ENCODE measurements around the gene PLA2G1B. TPM values are rescaled to one million over a fixed set of nuclear protein-coding genes. Genes with fewer than 3 reads are reported as not detected.

Gene PLA2G1B
- total and polyA plus RNA-seq, 2 of the 13 experiments (the other 11 are each of a cell fraction or from before 2014, with no cell fraction given), result 0.33 to 1.4 TPM

GRCh38 chr12:120292661-120293531 is 34.7 kb downstream of the PLA2G1B start, which contains the start of gene RNU4-1 (continued):
- TF ChIP-seq CSRNP2 (CRISPR knock-in tag; conservative IDR thresholded peaks at IDR 0.05; ENCODE audit: low read depth), result 0 out of 2 replicates have a peak, but pooled peaks have one; percentile 28
- no peak for TF ChIP-seq XBP1 (CRISPR knock-in tag; IDR thresholded peaks at IDR 0.05)
- no peak for TF ChIP-seq NFE2L2 (IDR thresholded peaks at IDR 0.05; ENCODE audit: low read length)
- no peak for TF ChIP-seq FOXM1 (CRISPR knock-in tag; IDR thresholded peaks at IDR 0.05)
- peak; percentile 56; the same call in 1 of the 2 replicates for TF ChIP-seq NR2F6 (IDR thresholded peaks at IDR 0.05)
- no peak for TF ChIP-seq NR2F6 (CRISPR knock-in tag; IDR thresholded peaks at IDR 0.05)
- TF ChIP-seq, protein P1, sequence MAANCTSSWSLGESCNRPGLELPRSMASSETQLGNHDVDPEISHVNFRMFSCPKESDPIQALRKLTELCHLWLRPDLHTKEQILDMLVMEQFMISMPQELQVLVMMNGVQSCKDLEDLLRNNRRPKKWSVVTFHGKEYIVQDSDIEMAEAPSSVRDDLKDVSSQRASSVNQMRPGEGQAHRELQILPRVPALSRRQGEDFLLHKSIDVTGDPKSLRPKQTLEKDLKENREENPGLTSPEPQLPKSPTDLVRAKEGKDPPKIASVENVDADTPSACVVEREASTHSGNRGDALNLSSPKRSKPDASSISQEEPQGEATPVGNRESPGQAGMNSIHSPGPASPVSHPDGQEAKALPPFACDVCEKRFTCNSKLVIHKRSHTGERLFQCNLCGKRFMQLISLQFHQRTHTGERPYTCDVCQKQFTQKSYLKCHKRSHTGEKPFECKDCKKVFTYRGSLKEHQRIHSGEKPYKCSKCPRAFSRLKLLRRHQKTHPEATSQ (CRISPR knock-in tag; IDR thresholded peaks at IDR 0.05; ENCODE audit: borderline replicate concordance), result peak; percentile 52; the same call in 1 of the 2 replicates
- TF ChIP-seq SIX1 (CRISPR knock-in tag; IDR thresholded peaks at IDR 0.05; ENCODE audit: borderline replicate concordance), result peak; percentile 84
- TF ChIP-seq ARID2 (CRISPR knock-in tag; IDR thresholded peaks at IDR 0.05; ENCODE audit: borderline replicate concordance), result 0 out of 2 replicates have a peak, but pooled peaks have one; percentile 6
- TF ChIP-seq GABPB1 (CRISPR knock-in tag; IDR thresholded peaks at IDR 0.05), result no peak; the same call in 1 of the 2 replicates
- peak; percentile 81; the same call in 1 of the 2 replicates for TF ChIP-seq SATB2 (CRISPR knock-in tag; IDR thresholded peaks at IDR 0.05)
- TF ChIP-seq TERF1 (CRISPR knock-in tag; IDR thresholded peaks at IDR 0.05), result no peak
- peak; percentile 80 for TF ChIP-seq RXRB (CRISPR knock-in tag; IDR thresholded peaks at IDR 0.05; ENCODE audit: borderline replicate concordance)
- TF ChIP-seq ZNF382 (CRISPR knock-in tag; IDR thresholded peaks at IDR 0.05; ENCODE audit: borderline replicate concordance), result no peak
- peak; percentile 80; the same call in 1 of the 2 replicates for TF ChIP-seq TBX2 (CRISPR knock-in tag; IDR thresholded peaks at IDR 0.05; ENCODE audit: borderline replicate concordance)
- TF ChIP-seq RFX5 (IDR thresholded peaks at IDR 0.05; ENCODE audit: low read depth, low read length), result no peak
- no peak for TF ChIP-seq ZNF251 (CRISPR knock-in tag; IDR thresholded peaks at IDR 0.05)
- TF ChIP-seq MEIS1 (CRISPR knock-in tag; IDR thresholded peaks at IDR 0.05; ENCODE audit: borderline replicate concordance), result no peak
- TF ChIP-seq JDP2 (CRISPR knock-in tag; IDR thresholded peaks at IDR 0.05; ENCODE audit: borderline replicate concordance), result no peak
- TF ChIP-seq YEATS2 (CRISPR knock-in tag; IDR thresholded peaks at IDR 0.05; ENCODE audit: borderline replicate concordance), result peak; percentile 28; the same call in 1 of the 2 replicates
- TF ChIP-seq ATF7 (IDR thresholded peaks at IDR 0.05), result no peak
- TF ChIP-seq ATF7 (CRISPR knock-in tag; IDR thresholded peaks at IDR 0.05), result no peak; the same call in 1 of the 2 replicates
- TF ChIP-seq ZSCAN31 (CRISPR knock-in tag; IDR thresholded peaks at IDR 0.05; ENCODE audit: low read depth), result peak; percentile 61; the same call in 1 of the 2 replicates
